Ishikawa (cell line): ENCODE results near the gene CUBN.

Source experiments
- CEBPB ChIP-seq: IDR thresholded peaks from 2 replicates; pipeline ENCODE4 v1.6.1; 2012
- CREB1 ChIP-seq: IDR thresholded peaks from 2 replicates; pipeline ENCODE4 v1.6.1; 2012; ENCODE audit warnings: low read depth
- EGR1 ChIP-seq: IDR thresholded peaks from 2 replicates; pipeline ENCODE4 v1.6.1; 2012
- EP300 ChIP-seq: IDR thresholded peaks from 2 replicates; pipeline ENCODE4 v1.6.1; 2012; ENCODE audit warnings: borderline replicate concordance
- FOXM1 ChIP-seq: IDR thresholded peaks from 2 replicates; pipeline ENCODE4 v1.6.1; 2012; ENCODE audit warnings: low read depth, borderline replicate concordance
- MAX ChIP-seq: IDR thresholded peaks from 2 replicates; pipeline ENCODE4 v1.6.1; 2012
- NFIC ChIP-seq: IDR thresholded peaks from 2 replicates; pipeline ENCODE4 v1.6.1; 2012
- RAD21 ChIP-seq: IDR thresholded peaks from 2 replicates; pipeline ENCODE4 v1.6.1; 2012; ENCODE audit warnings: low read depth
- REST ChIP-seq: IDR thresholded peaks from 2 replicates; pipeline ENCODE4 v1.6.1; 2012; ENCODE audit warnings: low read depth, mild to moderate bottlenecking
- TAF1 ChIP-seq: IDR thresholded peaks from 2 replicates; pipeline ENCODE4 v1.6.1; 2012; ENCODE audit warnings: low read depth, mild to moderate bottlenecking
- TCF12 ChIP-seq: IDR thresholded peaks from 2 replicates; pipeline ENCODE4 v1.6.1; 2012; ENCODE audit warnings: low read depth
- TEAD4 ChIP-seq: IDR thresholded peaks from 2 replicates; pipeline ENCODE4 v1.6.1; 2012
- YY1 ChIP-seq: IDR thresholded peaks from 2 replicates; pipeline ENCODE4 v1.6.1; 2012; ENCODE audit warnings: low read depth
- ZBTB7A ChIP-seq: IDR thresholded peaks from 2 replicates; pipeline ENCODE4 v1.6.1; 2012; ENCODE audit warnings: low read depth
- TF ChIP-seq, protein P1 (sequence below): IDR thresholded peaks from 2 replicates; pipeline ENCODE4 v1.6.1; 2012

Gene CUBN

GRCh38 chr10:16910793-16911164 lies 218.8 kb downstream of the CUBN start:
- TF ChIP-seq TAF1 (no peak), MAX (no peak)

DNA sequence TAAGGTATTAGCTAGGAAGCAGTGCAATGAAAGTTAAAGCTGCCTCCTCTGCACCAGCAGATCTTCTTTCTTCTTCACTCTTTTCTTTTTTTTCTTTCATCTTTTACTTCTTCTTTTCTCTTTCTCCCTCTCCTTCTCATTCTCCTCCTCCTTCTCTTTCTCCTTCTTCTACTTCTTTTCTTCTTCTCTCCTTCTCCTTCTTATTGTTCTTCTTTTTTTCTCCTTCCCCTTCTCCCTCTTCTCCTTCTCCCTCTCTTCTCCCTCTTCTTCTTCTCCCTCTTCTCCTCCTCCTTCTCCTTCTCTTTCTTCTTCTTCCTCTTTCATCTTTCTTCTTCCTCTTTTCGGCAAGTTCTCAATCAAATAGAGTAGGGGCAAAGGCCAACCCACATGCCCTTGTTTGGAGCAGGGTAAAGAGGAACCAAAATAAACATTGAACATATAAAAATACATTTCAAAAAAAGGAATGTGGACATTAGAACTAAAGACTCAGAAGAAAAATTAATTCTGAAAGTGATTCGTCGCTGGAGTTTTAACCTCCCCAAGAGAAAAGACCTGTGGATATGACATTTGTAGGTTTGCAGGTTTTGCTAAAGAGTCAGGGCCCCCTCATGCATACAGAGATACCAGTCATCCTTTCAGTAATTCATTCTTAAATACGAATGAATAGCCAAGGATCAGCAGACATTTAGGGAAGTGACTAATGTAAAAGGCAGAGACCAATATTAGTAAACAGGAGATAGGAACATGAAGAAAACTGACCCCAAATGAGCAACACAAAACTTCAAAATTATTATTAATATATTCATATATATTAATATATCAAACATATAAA lies 219.4 kb downstream of the CUBN start:
- TF ChIP-seq RAD21 (no peak), YY1 (no peak), NFIC (no peak), TEAD4 (no peak), EGR1 (no peak), TCF12 (no peak), EP300 (no peak), TAF1 (no peak), REST (no peak), CEBPB (no peak), ZBTB7A (no peak), MAX (no peak), CREB1 (no peak), FOXM1 (no peak)

DNA sequence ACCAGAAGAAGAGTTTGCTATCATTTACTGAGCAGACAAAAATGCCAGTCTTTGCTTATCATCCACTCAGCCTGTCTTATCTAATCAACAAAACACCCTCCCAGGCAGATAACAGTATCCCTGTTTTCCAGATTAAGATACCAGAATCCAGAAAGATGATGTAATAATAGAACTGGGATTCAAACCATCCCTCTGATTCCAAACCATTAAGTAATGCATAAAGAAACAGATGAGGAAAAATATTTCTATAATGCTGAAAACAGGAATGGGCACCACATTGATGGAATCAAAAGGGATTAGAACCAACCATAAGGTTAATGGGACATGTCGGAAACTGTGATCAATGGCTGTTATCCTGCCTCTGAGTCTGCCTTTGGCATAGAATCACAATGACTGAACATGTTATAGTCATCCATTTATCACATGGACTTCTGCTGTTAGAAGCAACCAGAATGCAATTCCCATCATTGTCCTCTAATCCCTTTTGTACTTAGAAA lies 220.3 kb downstream of the CUBN start:
- TF ChIP-seq TEAD4: no peak
- TF ChIP-seq NFIC: no peak
- no peak for TF ChIP-seq EGR1
- TF ChIP-seq CREB1: no peak
- TF ChIP-seq TAF1: no peak
- TF ChIP-seq FOXM1: no peak
- no peak for TF ChIP-seq REST
- no peak for TF ChIP-seq YY1
- TF ChIP-seq RAD21: no peak
- TF ChIP-seq EP300: no peak

DNA sequence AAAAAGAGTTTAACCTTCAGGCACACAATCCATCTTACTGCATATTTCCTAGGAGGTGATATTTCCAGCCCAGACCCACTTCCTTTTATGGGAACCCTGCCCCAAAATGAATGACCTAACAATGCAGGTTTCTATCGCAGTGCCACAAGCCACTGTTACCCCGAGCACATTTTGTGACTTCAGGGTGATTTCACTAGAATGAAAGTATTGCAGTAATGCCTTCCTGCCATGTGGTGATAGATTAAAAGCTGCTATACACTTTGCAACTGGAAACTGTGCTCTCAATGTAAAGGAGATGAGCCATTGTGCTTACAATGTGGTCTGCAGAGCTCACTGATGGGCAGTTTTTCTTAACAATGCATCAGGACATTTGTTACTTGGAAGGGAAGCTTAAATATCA lies 221.9 kb downstream of the CUBN start:
- no peak for TF ChIP-seq CEBPB
- TF ChIP-seq NFIC: no peak
- no peak for TF ChIP-seq YY1
- no peak for TF ChIP-seq TAF1
- no peak for TF ChIP-seq EGR1
- no peak for TF ChIP-seq TCF12
- TF ChIP-seq EP300: no peak
- TF ChIP-seq, protein P1, sequence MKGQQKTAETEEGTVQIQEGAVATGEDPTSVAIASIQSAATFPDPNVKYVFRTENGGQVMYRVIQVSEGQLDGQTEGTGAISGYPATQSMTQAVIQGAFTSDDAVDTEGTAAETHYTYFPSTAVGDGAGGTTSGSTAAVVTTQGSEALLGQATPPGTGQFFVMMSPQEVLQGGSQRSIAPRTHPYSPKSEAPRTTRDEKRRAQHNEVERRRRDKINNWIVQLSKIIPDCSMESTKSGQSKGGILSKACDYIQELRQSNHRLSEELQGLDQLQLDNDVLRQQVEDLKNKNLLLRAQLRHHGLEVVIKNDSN: no peak
- TF ChIP-seq ZBTB7A: no peak
- TF ChIP-seq REST: no peak
- no peak for TF ChIP-seq TEAD4
- TF ChIP-seq CREB1: no peak
- TF ChIP-seq FOXM1: no peak
- no peak for TF ChIP-seq MAX
- no peak for TF ChIP-seq RAD21

- no peak for TF ChIP-seq FOXM1
- TF ChIP-seq, protein P1: no peak
- TF ChIP-seq EP300: no peak
- no peak for TF ChIP-seq TCF12
- TF ChIP-seq REST: no peak
- TF ChIP-seq EGR1: no peak
Observed at GRCh38 chr10:16905320-16905719, 224.3 kb downstream of the CUBN start.
